GM21786 (cell line): Measurements from ENCODE around the gene FBXO31.
"Not testable (repeated sequence)": the region's sequence is repeated elsewhere in the genome, so short reads cannot be mapped to it uniquely, and the experiment has no call there.

Source experiments
- ATAC-seq: cut with Tn5 transposase; IDR thresholded peaks from one replicate; pipeline ENCODE4 v1.9.1; 2021; ENCODE audit not compliant: unreplicated experiment

FBXO31 gene

GRCh38 chr16:87344931-87345631, 38.5 kb downstream of the FBXO31 start:
- ATAC-seq = no peak

- no peak for ATAC-seq
Measured at GRCh38 chr16:87344165-87344930, 39.2 kb downstream of the FBXO31 start.

GRCh38 chr16:87343753-87344050, 39.9 kb downstream of the FBXO31 start:
- no peak for ATAC-seq

GRCh38 chr16:87342978-87343752, 40.4 kb downstream of the FBXO31 start:
- no peak for ATAC-seq

GRCh38 chr16:87342504-87342903, 41.1 kb downstream of the FBXO31 start:
- ATAC-seq = no peak

GRCh38 chr16:87340198-87340597, 43.4 kb downstream of the FBXO31 start:
- ATAC-seq = no peak

GRCh38 chr16:87339724-87340105, 43.9 kb downstream of the FBXO31 start:
- not testable (repeated sequence) for ATAC-seq

GRCh38 chr16:87339086-87339723, 44.4 kb downstream of the FBXO31 start:
- no peak for ATAC-seq

- ATAC-seq = no peak
Measured at GRCh38 chr16:87338155-87338765, 45.3 kb downstream of the FBXO31 start.

- ATAC-seq = no peak
Measured at GRCh38 chr16:87337262-87337771, 46.3 kb downstream of the FBXO31 start.

- no peak for ATAC-seq
Measured at GRCh38 chr16:87336434-87337240, 46.9 kb downstream of the FBXO31 start.

- ATAC-seq = no peak
Measured at GRCh38 chr16:87335625-87336433, 47.7 kb downstream of the FBXO31 start.

GRCh38 chr16:87334651-87335624, 48.6 kb downstream of the FBXO31 start:
- ATAC-seq = no peak

- ATAC-seq = no peak
Measured at GRCh38 chr16:87333581-87334331, 49.8 kb downstream of the FBXO31 start.

GRCh38 chr16:87333101-87333500, 50.5 kb downstream of the FBXO31 start:
- ATAC-seq = no peak

GRCh38 chr16:87332150-87332549, 51.4 kb downstream of the FBXO31 start:
- no peak for ATAC-seq

- no peak for ATAC-seq
Measured at GRCh38 chr16:87331241-87331801, 52.3 kb downstream of the FBXO31 start.
